SK-N-SH treated with all-trans-retinoic acid at 6 μM for 48 hours (cell line): Measurements from ENCODE around the gene RXYLT1.

Experiments
- ATAC-seq: fragments of 200-7000 bp; cut with Tn5 transposase; 3 replicates; pipeline ENCODE4 v1.9.1; 2020; ENCODE audit warnings: mild to moderate bottlenecking, moderate library complexity
- ARNTL ChIP-seq: fragments of 450-650 bp; formaldehyde crosslinking; IDR thresholded peaks from 2 replicates; pipeline ENCODE4 v1.5.0; 2020; ENCODE audit warnings: low read depth, mild to moderate bottlenecking, moderate library complexity, borderline replicate concordance
- BACH2 ChIP-seq: fragments of 250-450 bp; sonication (Bioruptor Pico); IDR thresholded peaks from 2 replicates; pipeline ENCODE4 v1.9.0; 2021; ENCODE audit warnings: mild to moderate bottlenecking, borderline replicate concordance
- CSDC2 ChIP-seq: fragments of 250-450 bp; sonication (Bioruptor Pico); IDR thresholded peaks from 2 replicates; pipeline ENCODE4 v1.5.0; 2020; ENCODE audit warnings: mild to moderate bottlenecking, moderate library complexity
- CSRNP3 ChIP-seq: fragments of 250-450 bp; sonication (Bioruptor Pico); IDR thresholded peaks from 2 replicates; pipeline ENCODE4 v1.5.1; 2021; ENCODE audit warnings: mild to moderate bottlenecking, moderate library complexity
- ESRRG ChIP-seq: fragments of 250-450 bp; sonication (Bioruptor Pico); IDR thresholded peaks from 2 replicates; pipeline ENCODE4 v1.6.1; 2021; ENCODE audit warnings: mild to moderate bottlenecking
- GLIS3 ChIP-seq: fragments of 250-450 bp; sonication (Bioruptor Pico); IDR thresholded peaks from 2 replicates; pipeline ENCODE4 v1.5.0; 2020; ENCODE audit warnings: mild to moderate bottlenecking, moderate library complexity
- ISL1 ChIP-seq: fragments of 250-450 bp; sonication (Bioruptor Pico); IDR thresholded peaks from 2 replicates; pipeline ENCODE4 v2.1.2; 2022; ENCODE audit warnings: mild to moderate bottlenecking, moderate library complexity
- OSR1 ChIP-seq: fragments of 250-450 bp; sonication (Bioruptor Pico); IDR thresholded peaks from 2 replicates; pipeline ENCODE4 v1.8.0; 2022; ENCODE audit warnings: moderate library complexity, mild to moderate bottlenecking, inconsistent platforms
- POU6F1 ChIP-seq: fragments of 250-450 bp; sonication (Bioruptor Pico); IDR thresholded peaks from 2 replicates; pipeline ENCODE4 v1.8.0; 2021; ENCODE audit warnings: low read depth, mild to moderate bottlenecking, moderate library complexity, borderline replicate concordance
- PPARA ChIP-seq: fragments of 250-450 bp; sonication (Bioruptor Pico); IDR thresholded peaks from 2 replicates; pipeline ENCODE4 v1.5.0; 2020; ENCODE audit warnings: mild to moderate bottlenecking, borderline replicate concordance
- RARB ChIP-seq: fragments of 250-450 bp; sonication (Bioruptor Pico); IDR thresholded peaks from 2 replicates; pipeline ENCODE4 v1.8.0; 2021; ENCODE audit warnings: mild to moderate bottlenecking, moderate library complexity
- SNAI2 ChIP-seq: fragments of 250-450 bp; sonication (Bioruptor Pico); IDR thresholded peaks from 2 replicates; pipeline ENCODE4 v1.5.0; 2020; ENCODE audit warnings: mild to moderate bottlenecking, moderate library complexity
- TCF4 ChIP-seq: fragments of 250-450 bp; sonication (Bioruptor Pico); IDR thresholded peaks from 2 replicates; pipeline ENCODE4 v1.8.0; 2021; ENCODE audit warnings: mild to moderate bottlenecking, moderate library complexity, borderline replicate concordance
- TOX ChIP-seq: fragments of 250-450 bp; sonication (Bioruptor Pico); IDR thresholded peaks from 2 replicates; pipeline ENCODE4 v1.8.0; 2021; ENCODE audit warnings: mild to moderate bottlenecking, moderate library complexity, borderline replicate concordance
- TSHZ2 ChIP-seq: fragments of 250-450 bp; sonication (Bioruptor Pico); IDR thresholded peaks from 2 replicates; pipeline ENCODE4 v1.5.0; 2020; ENCODE audit warnings: mild to moderate bottlenecking, moderate library complexity
- ZC3H10 ChIP-seq: fragments of 250-450 bp; sonication (Bioruptor Pico); IDR thresholded peaks from 2 replicates; pipeline ENCODE4 v1.5.1; 2021; ENCODE audit warnings: mild to moderate bottlenecking, moderate library complexity
- ZFP3 ChIP-seq: fragments of 250-450 bp; sonication (Bioruptor Pico); IDR thresholded peaks from 2 replicates; pipeline ENCODE4 v1.5.0; 2020; ENCODE audit warnings: mild to moderate bottlenecking, moderate library complexity
- ZNF565 ChIP-seq: fragments of 450-650 bp; formaldehyde crosslinking; conservative IDR thresholded peaks from 2 replicates; pipeline ENCODE4 v1.5.0; 2020; ENCODE audit warnings: low read depth, mild to moderate bottlenecking, moderate library complexity
- ZNF8 ChIP-seq: fragments of 450-650 bp; formaldehyde crosslinking; IDR thresholded peaks from 2 replicates; pipeline ENCODE4 v1.5.0; 2020; ENCODE audit warnings: mild to moderate bottlenecking, moderate library complexity
- TF ChIP-seq, protein P1 (sequence below): fragments of 250-450 bp; sonication (Bioruptor Pico); IDR thresholded peaks from 2 replicates; pipeline ENCODE4 v1.8.0; 2020; ENCODE audit warnings: mild to moderate bottlenecking, moderate library complexity, borderline replicate concordance
- TF ChIP-seq, protein P2 (sequence below): fragments of 250-450 bp; sonication (Bioruptor Pico); IDR thresholded peaks from 2 replicates; pipeline ENCODE4 v1.5.1; 2020; ENCODE audit warnings: low read depth, mild to moderate bottlenecking, moderate library complexity

RXYLT1 gene

DNA sequence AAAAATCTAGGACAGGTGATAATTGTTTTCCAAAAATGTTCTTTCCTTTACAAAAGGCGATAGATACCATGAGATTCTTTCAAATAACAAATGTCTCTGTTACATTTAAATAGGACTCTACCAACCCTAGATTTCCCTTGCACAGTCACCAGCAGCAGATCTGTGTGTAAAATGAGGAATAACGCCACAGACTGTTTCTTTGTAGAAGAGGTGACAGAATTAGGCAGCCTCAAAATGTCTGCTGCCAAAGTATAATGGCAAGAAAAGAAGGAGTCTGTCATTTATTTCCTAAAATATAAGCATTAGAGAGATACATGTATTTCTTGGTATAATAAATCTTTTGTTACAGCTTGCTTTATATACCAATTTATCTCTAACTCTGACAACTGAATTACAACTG is 56.3 kb downstream of the RXYLT1 start:
- ATAC-seq, result no peak
- TF ChIP-seq CSRNP3 (CRISPR knock-in tag), result no peak
- no peak for TF ChIP-seq ESRRG (CRISPR knock-in tag)
- TF ChIP-seq ARNTL (CRISPR knock-in tag), result no peak
- no peak for TF ChIP-seq BACH2 (CRISPR knock-in tag)
- TF ChIP-seq ISL1 (CRISPR knock-in tag), result no peak
- TF ChIP-seq, protein P1, sequence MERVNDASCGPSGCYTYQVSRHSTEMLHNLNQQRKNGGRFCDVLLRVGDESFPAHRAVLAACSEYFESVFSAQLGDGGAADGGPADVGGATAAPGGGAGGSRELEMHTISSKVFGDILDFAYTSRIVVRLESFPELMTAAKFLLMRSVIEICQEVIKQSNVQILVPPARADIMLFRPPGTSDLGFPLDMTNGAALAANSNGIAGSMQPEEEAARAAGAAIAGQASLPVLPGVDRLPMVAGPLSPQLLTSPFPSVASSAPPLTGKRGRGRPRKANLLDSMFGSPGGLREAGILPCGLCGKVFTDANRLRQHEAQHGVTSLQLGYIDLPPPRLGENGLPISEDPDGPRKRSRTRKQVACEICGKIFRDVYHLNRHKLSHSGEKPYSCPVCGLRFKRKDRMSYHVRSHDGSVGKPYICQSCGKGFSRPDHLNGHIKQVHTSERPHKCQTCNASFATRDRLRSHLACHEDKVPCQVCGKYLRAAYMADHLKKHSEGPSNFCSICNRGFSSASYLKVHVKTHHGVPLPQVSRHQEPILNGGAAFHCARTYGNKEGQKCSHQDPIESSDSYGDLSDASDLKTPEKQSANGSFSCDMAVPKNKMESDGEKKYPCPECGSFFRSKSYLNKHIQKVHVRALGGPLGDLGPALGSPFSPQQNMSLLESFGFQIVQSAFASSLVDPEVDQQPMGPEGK, result no peak
- TF ChIP-seq POU6F1 (CRISPR knock-in tag), result no peak

DNA sequence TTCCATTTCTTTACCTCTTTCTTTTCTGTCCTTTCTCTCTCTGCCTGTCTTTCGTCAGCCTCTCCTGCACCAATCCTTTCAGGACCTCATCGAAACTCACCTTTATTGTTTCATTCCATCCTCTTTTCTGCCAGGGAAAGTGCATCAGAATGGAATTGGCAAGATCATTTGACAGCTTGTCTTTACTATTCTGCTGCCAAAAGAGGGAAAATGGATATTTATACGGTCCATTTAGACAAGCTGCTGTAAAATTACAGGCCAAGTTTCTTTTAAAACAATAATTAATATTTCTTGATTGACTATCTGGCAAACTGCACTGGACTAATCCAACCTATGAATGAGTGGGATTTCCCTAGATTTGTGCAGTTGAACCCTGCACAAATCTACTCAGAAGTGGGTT is 57.2 kb downstream of the RXYLT1 start:
- TF ChIP-seq OSR1 (CRISPR knock-in tag) (no peak), SNAI2 (no peak), ZC3H10 (CRISPR knock-in tag) (no peak), ESRRG (CRISPR knock-in tag) (no peak), ZNF565 (CRISPR knock-in tag) (no peak), PPARA (no peak), ZFP3 (CRISPR knock-in tag) (no peak)
- TF ChIP-seq, protein P2, sequence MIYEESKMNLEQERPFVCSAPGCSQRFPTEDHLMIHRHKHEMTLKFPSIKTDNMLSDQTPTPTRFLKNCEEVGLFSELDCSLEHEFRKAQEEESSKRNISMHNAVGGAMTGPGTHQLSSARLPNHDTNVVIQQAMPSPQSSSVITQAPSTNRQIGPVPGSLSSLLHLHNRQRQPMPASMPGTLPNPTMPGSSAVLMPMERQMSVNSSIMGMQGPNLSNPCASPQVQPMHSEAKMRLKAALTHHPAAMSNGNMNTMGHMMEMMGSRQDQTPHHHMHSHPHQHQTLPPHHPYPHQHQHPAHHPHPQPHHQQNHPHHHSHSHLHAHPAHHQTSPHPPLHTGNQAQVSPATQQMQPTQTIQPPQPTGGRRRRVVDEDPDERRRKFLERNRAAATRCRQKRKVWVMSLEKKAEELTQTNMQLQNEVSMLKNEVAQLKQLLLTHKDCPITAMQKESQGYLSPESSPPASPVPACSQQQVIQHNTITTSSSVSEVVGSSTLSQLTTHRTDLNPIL (CRISPR knock-in tag), result no peak
- no peak for ATAC-seq

DNA sequence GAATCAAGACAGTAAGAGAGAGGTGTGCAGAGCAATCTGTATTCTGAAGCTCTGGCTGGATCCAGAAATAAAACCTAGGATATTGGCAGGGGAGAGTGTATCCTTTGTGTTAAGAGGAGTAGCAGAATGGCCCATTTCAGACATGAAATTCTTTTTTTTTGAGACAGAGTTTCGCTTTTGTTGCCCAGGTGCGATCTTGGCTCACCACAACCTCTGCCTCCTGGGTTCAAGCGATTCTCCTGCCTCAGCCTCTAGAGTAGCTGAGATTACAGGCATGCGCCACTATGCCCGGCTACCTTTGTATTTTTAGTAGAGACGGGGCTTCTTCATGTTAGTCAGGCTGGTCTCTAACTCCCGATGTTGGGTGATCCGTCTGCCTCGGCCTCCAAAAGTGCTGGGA is 58.7 kb downstream of the RXYLT1 start:
- ATAC-seq, result no peak
- TF ChIP-seq, protein P2 (CRISPR knock-in tag), result no peak
- no peak for TF ChIP-seq SNAI2
- no peak for TF ChIP-seq CSRNP3 (CRISPR knock-in tag)
- no peak for TF ChIP-seq RARB (CRISPR knock-in tag)
- no peak for TF ChIP-seq ZNF8 (CRISPR knock-in tag)
- TF ChIP-seq ZC3H10 (CRISPR knock-in tag), result no peak
- TF ChIP-seq GLIS3 (CRISPR knock-in tag), result no peak
- no peak for TF ChIP-seq ESRRG (CRISPR knock-in tag)
- no peak for TF ChIP-seq CSDC2
- no peak for TF ChIP-seq BACH2 (CRISPR knock-in tag)
- TF ChIP-seq ARNTL (CRISPR knock-in tag), result no peak
- no peak for TF ChIP-seq ZFP3 (CRISPR knock-in tag)
- TF ChIP-seq TCF4 (CRISPR knock-in tag), result no peak

DNA sequence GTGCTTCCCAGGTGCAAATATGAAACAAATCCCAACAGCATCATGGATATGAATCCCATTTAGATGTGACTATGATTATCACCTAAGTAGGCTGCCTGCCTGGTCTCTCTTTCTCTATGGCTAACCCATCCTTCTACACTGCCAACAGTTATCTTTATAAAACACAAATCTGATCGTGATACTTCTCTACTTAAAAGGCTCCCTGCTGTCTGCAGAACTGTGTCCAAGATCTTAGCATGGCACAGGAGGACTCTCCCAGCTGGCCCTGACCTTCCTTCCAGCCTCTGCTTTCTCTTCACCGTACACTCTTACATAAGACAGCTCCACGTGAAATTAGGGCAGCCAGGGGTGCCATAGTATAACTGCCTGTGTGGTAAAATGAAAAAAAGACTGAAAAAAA is 61.3 kb downstream of the RXYLT1 start:
- no peak for ATAC-seq
- TF ChIP-seq ZNF565 (CRISPR knock-in tag) (no peak), CSDC2 (no peak), TOX (CRISPR knock-in tag) (no peak), TSHZ2 (CRISPR knock-in tag) (no peak), CSRNP3 (CRISPR knock-in tag) (no peak), ARNTL (CRISPR knock-in tag) (no peak), OSR1 (CRISPR knock-in tag) (no peak)
